NCI-H82 treated with DMSO at 0.1 percent for 48 hours (cell line): ENCODE measurements around the gene SNU13.
"Not testable (repeated sequence)": the region's sequence is repeated elsewhere in the genome, so short reads cannot be mapped to it uniquely, and the experiment has no call there.

Experiments used
- DNase-seq: peaks from one replicate; lab custom pipeline; 2025; ENCODE audit not compliant: unreplicated experiment; lab: John Stamatoyannopoulos, UW

SNU13 gene

GRCh38 chr22:41647771-41648170 is 40.9 kb downstream of the SNU13 start:
- no peak for DNase-seq

- DNase-seq: no peak
These were observed 46.1 kb downstream of the SNU13 start for GRCh38 chr22:41642331-41643110.

GRCh38 chr22:41641854-41642253 is 46.8 kb downstream of the SNU13 start:
- DNase-seq: no peak

GRCh38 chr22:41638748-41639147 is 49.9 kb downstream of the SNU13 start:
- no peak for DNase-seq

GRCh38 chr22:41638124-41638523 is 50.5 kb downstream of the SNU13 start:
- DNase-seq: no peak

- not testable (repeated sequence) for DNase-seq
These were observed 51.0 kb downstream of the SNU13 start for GRCh38 chr22:41637623-41638022.

- DNase-seq: no peak
These were observed 52.2 kb downstream of the SNU13 start for GRCh38 chr22:41636467-41636866.

GRCh38 chr22:41634610-41635009 is 54.1 kb downstream of the SNU13 start:
- DNase-seq: not testable (repeated sequence)

- DNase-seq: not testable (repeated sequence)
These were observed 57.1 kb downstream of the SNU13 start for GRCh38 chr22:41631615-41632014.

GRCh38 chr22:41631115-41631514 is 57.6 kb downstream of the SNU13 start:
- DNase-seq: not testable (repeated sequence)

- DNase-seq: no peak
These were observed 63.1 kb downstream of the SNU13 start for GRCh38 chr22:41625577-41625976.
